HG02588 (cell line): ENCODE results near the gene PSMA5.

Source experiments
- ATAC-seq: cut with Tn5 transposase; IDR thresholded peaks from one replicate; pipeline ENCODE4 v1.9.1; 2021; ENCODE audit warnings: mild to moderate bottlenecking, moderate library complexity; ENCODE audit not compliant: unreplicated experiment

The PSMA5 gene

GRCh38 chr1:109370712-109371340 lies 55.4 kb downstream of the PSMA5 start:
- no peak for ATAC-seq

DNA sequence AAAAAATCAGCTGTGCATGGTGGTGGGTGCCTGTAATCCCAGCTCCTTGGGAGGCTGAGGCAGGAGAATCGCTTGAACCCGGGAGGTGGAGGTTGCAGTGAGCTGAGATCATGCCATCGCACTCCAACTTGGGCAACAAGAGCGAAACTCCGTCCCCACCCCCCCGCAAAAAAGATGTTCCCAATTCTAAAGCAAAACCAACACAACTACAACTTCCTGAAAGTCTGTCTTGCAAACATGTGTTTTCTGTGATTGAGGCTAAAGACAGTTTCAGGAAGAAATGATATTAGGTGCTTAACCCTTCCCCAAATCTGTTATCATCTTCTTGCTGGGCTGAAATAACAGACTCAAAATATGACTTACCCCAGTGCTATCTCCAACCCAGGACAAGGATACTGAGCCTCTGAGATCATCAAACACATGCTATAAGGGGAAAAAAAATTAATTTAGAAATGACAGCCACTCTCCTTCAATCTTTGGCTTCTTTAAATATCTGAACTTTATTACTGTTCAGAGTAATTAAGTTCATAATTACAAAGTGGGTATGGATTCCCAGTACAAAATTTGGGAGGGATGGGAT lies 57.0 kb downstream of the PSMA5 start:
- ATAC-seq = no peak

DNA sequence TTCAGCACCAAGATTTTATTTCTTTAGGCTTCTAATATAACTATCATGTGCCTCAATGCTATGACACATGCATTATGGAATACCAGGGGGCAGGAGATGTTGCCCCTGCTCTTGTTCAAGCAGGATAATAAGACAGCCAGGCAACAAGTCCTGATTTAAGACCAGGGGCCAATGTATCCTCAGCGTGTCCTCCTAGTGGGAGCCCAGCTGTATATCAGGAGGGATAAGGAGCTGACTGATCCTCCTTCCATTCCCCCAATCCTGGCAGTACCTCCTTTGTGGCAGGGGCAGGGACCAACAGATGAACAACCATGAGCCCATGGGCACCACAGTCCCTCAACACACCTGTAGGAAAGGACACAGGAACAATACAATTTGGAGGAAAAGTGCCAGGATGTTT lies 57.8 kb downstream of the PSMA5 start:
- ATAC-seq = no peak

DNA sequence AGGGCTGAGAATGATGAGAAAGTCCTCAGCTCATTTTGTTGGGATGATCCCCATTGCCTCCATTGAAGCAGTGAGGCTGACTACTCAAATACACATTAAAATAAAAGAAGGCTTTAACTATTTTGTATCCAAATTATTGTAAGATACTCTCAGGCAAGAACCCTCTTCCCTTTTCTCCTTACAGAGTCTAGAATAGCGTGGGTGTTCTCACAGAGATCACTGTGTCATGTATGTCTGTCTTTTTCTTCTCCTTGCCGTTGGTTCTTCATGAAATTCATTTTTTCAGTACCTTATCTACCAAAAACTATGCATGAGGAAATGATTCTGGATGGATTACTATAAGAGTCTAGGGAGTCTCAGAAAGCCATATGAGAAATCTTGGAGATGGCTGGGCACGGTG lies 58.6 kb downstream of the PSMA5 start:
- no peak for ATAC-seq

GRCh38 chr1:109365642-109366204 lies 60.5 kb downstream of the PSMA5 start:
- ATAC-seq = no peak

DNA sequence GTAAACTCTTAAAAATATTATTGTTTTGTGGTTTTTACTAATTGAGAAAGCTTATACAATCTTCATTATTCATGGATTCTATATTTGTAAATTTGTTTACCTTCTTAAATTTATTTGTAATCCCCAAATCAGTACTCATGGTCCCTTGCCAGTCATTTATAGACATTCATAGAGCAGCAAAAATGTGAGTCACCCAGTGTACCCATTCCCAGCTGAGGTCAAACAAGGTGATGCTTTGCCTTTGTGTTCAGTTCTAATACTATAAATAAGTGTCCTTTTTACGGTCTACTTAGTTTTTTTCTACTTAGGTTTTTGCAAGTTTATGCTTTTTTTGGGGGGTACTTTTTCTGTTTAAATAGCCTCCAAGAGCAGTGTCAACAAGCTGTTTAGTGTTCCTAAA lies 64.6 kb downstream of the PSMA5 start:
- no peak for ATAC-seq

- ATAC-seq = no peak
Observed at GRCh38 chr1:109361069-109361468, 65.2 kb downstream of the PSMA5 start.

- no peak for ATAC-seq
Observed at GRCh38 chr1:109357616-109358015, 68.6 kb downstream of the PSMA5 start.

GRCh38 chr1:109356915-109357314 lies 69.3 kb downstream of the PSMA5 start:
- no peak for ATAC-seq

- ATAC-seq = no peak
Observed at GRCh38 chr1:109356505-109356904, 69.7 kb downstream of the PSMA5 start.

DNA sequence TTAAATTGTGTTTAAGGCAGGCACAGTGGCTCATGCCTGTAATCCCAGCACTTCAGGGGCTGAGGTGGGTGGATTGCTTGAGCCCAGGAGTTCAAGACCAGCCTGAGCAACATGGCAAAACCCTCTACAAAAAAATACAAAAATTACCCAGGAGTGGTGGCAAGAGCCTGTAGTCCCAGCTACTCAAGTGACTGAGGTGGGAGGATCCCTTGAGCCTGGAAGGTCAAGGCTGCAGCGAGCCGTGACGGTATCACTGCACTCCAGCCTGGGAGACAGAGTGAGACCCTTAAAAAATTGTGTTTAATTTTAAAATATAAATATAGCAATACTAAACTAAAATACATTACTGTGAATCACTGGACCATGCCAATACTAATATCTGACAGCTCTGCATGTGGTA lies 71.3 kb downstream of the PSMA5 start:
- ATAC-seq = no peak

GRCh38 chr1:109351457-109351856 lies 74.8 kb downstream of the PSMA5 start:
- no peak for ATAC-seq

DNA sequence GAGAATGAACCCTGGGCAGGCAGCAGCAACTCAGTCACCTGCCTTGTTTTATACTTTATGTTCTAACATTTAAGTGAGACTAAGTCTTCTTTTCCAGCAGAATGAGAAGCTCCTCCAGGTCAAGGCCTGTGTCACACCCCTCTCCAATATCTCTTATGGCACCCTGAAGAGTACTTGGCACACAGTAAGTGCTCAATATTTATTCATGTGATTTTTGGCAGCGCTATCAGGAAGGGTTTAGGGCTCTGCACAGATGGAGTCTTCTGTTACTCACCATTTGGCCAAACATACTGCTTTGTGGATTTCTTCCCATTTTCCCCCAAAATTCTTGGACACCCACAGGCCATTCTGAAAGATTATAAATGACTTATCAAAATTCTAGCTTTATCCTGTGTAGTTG lies 75.6 kb downstream of the PSMA5 start:
- no peak for ATAC-seq

DNA sequence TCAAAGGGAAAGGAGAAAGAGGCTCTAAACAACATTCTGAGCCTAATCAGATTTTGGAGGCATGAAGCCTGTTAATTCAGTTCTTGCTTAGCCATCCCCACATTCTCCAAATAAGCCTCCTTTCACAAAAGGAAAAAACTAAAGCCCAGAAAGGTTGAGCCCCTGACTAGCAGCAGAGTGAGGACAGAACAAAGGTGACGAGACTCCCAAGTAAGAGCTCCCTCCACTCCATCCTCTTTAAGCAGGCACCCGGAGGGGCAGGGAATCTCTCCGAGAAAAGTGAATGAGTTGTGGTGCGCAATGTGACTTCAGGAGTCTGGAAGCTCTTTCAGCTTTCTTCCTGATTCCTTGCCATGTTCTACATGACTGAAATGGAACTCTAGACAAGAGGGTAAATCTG lies 76.1 kb downstream of the PSMA5 start:
- ATAC-seq = no peak
